COLO668 (cell line): Measurements from ENCODE around the gene PDHA1.
A peak's percentile ranks its signal among the peaks of the same experiment; 100 is the strongest.

Experiments
- DNase-seq: peaks from one replicate; lab custom pipeline; 2025; ENCODE audit not compliant: unreplicated experiment; lab: John Stamatoyannopoulos, UW

The PDHA1 gene

GRCh38 chrX:19375546-19375945 is 31.8 kb downstream of the PDHA1 start:
- no peak for DNase-seq

GRCh38 chrX:19377799-19378198 is 34.1 kb downstream of the PDHA1 start:
- DNase-seq, result no peak

GRCh38 chrX:19381326-19381725 is 37.6 kb downstream of the PDHA1 start:
- no peak for DNase-seq

GRCh38 chrX:19382555-19383145 is 38.9 kb downstream of the PDHA1 start:
- peak; percentile 35 for DNase-seq

GRCh38 chrX:19386679-19387078 is 43.0 kb downstream of the PDHA1 start:
- no peak for DNase-seq

GRCh38 chrX:19388064-19388679 is 44.4 kb downstream of the PDHA1 start:
- DNase-seq, result no peak

- no peak for DNase-seq
Observed at GRCh38 chrX:19388741-19389140, 45.0 kb downstream of the PDHA1 start.

- DNase-seq, result no peak
Observed at GRCh38 chrX:19389227-19389845, 45.6 kb downstream of the PDHA1 start.

GRCh38 chrX:19392078-19392477 is 48.4 kb downstream of the PDHA1 start:
- DNase-seq, result no peak

- no peak for DNase-seq
Observed at GRCh38 chrX:19392703-19393102, 49.0 kb downstream of the PDHA1 start.

GRCh38 chrX:19403696-19404095 is 60.0 kb downstream of the PDHA1 start:
- DNase-seq, result no peak

- no peak for DNase-seq
Observed at GRCh38 chrX:19410259-19410658, 66.5 kb downstream of the PDHA1 start.
